ENCODE results near the gene HDAC4.

The HDAC4 gene

GRCh38 chr2:239111401-239112100 is 289.3 kb downstream of the HDAC4 start:
- Mint-ChIP-seq H3K27me3 (no peaks in the 10 kb centered on the region), H3K27ac (no peak overlapping the region), H3K36me3 (peaks cover 29 to 34% of the 10 kb centered on the region in 2 donors), H3K9me3 (no peaks in the 10 kb centered on the region), H3K4me1 (no peaks in the 10 kb centered on the region), H3K4me3 (no peak overlapping the region)
- ATAC-seq (replicated peaks): no peak
- no peak for DNase-seq

GRCh38 chr2:239110595-239111048 is 290.2 kb downstream of the HDAC4 start:
- no peak for DNase-seq
- ATAC-seq (replicated peaks): no peak
- no peaks in the 10 kb centered on the region for H3K9me3 Mint-ChIP-seq
- peaks cover 30 to 31% of the 10 kb centered on the region in 2 donors for H3K36me3 Mint-ChIP-seq
- no peaks in the 10 kb centered on the region for H3K27me3 Mint-ChIP-seq
- no peak overlapping the region for H3K4me3 Mint-ChIP-seq
- no peaks in the 10 kb centered on the region for H3K4me1 Mint-ChIP-seq
- no peak overlapping the region for H3K27ac Mint-ChIP-seq

- no peaks in the 10 kb centered on the region for H3K9me3 Mint-ChIP-seq
- DNase-seq: no peak
- H3K27me3 Mint-ChIP-seq: no peaks in the 10 kb centered on the region
- no peaks in the 10 kb centered on the region for H3K4me1 Mint-ChIP-seq
- H3K36me3 Mint-ChIP-seq: peaks cover 26 to 29% of the 10 kb centered on the region in 2 donors
- no peak overlapping the region for H3K27ac Mint-ChIP-seq
- no peak overlapping the region for H3K4me3 Mint-ChIP-seq
- ATAC-seq (replicated peaks): no peak
These were observed 290.8 kb downstream of the HDAC4 start for GRCh38 chr2:239109928-239110545.

- Mint-ChIP-seq H3K36me3 (peaks cover 31 to 33% of the 10 kb centered on the region in 2 donors), H3K27ac (no peak overlapping the region), H3K4me1 (no peaks in the 10 kb centered on the region), H3K4me3 (no peak overlapping the region), H3K9me3 (no peaks in the 10 kb centered on the region), H3K27me3 (no peaks in the 10 kb centered on the region)
- no peak for ATAC-seq (replicated peaks)
- no peak for DNase-seq
These were observed 291.5 kb downstream of the HDAC4 start for GRCh38 chr2:239109041-239109927.

- DNase-seq: no peak
- peaks cover 33 to 35% of the 10 kb centered on the region in 2 donors for H3K36me3 Mint-ChIP-seq
- no peaks in the 10 kb centered on the region for H3K4me1 Mint-ChIP-seq
These were observed 292.4 kb downstream of the HDAC4 start for GRCh38 chr2:239108459-239108858.

GRCh38 chr2:239107936-239108335 is 292.9 kb downstream of the HDAC4 start:
- peaks cover 33 to 35% of the 10 kb centered on the region in 2 donors for H3K36me3 Mint-ChIP-seq
- no peaks in the 10 kb centered on the region for H3K27me3 Mint-ChIP-seq
- H3K4me3 Mint-ChIP-seq: no peak overlapping the region
- H3K27ac Mint-ChIP-seq: no peak overlapping the region
- DNase-seq (no peak), ATAC-seq (replicated peaks) (no peak)
- H3K4me1 Mint-ChIP-seq: no peaks in the 10 kb centered on the region
- no peaks in the 10 kb centered on the region for H3K9me3 Mint-ChIP-seq

More at GRCh38 chr2:239108459-239108858, 292.4 kb downstream of the HDAC4 start:
- Mint-ChIP-seq H3K9me3 (no peaks in the 10 kb centered on the region), H3K27ac (no peak overlapping the region), H3K4me3 (no peak overlapping the region), H3K27me3 (no peaks in the 10 kb centered on the region)
- ATAC-seq (replicated peaks): no peak

GRCh38 chr2:239106966-239107365 is 293.9 kb downstream of the HDAC4 start:
- H3K27me3 Mint-ChIP-seq: no peaks in the 10 kb centered on the region
- H3K9me3 Mint-ChIP-seq: no peaks in the 10 kb centered on the region
- no peak overlapping the region for H3K4me3 Mint-ChIP-seq
- DNase-seq (no peak), ATAC-seq (replicated peaks) (no peak)
- H3K4me1 Mint-ChIP-seq: no peaks in the 10 kb centered on the region
- no peak overlapping the region for H3K27ac Mint-ChIP-seq
- peaks cover 38 to 39% of the 10 kb centered on the region in 2 donors for H3K36me3 Mint-ChIP-seq

- no peaks in the 10 kb centered on the region for H3K27me3 Mint-ChIP-seq
- no peaks in the 10 kb centered on the region for H3K4me1 Mint-ChIP-seq
- H3K9me3 Mint-ChIP-seq: no peaks in the 10 kb centered on the region
- ATAC-seq (replicated peaks) (no peak), DNase-seq (no peak)
- H3K4me3 Mint-ChIP-seq: no peak overlapping the region
- H3K27ac Mint-ChIP-seq: no peak overlapping the region
- H3K36me3 Mint-ChIP-seq: peaks cover 36 to 38% of the 10 kb centered on the region in 2 donors
These were observed 294.4 kb downstream of the HDAC4 start for GRCh38 chr2:239106314-239106908.

GRCh38 chr2:239105234-239105633 is 295.6 kb downstream of the HDAC4 start:
- no peaks in the 10 kb centered on the region for H3K27me3 Mint-ChIP-seq
- DNase-seq (no peak), ATAC-seq (replicated peaks) (no peak)
- no peaks in the 10 kb centered on the region for H3K9me3 Mint-ChIP-seq
- H3K4me1 Mint-ChIP-seq: no peaks in the 10 kb centered on the region
- H3K36me3 Mint-ChIP-seq: peaks cover 36 to 46% of the 10 kb centered on the region in 2 donors
- H3K27ac Mint-ChIP-seq: no peak overlapping the region
- H3K4me3 Mint-ChIP-seq: no peak overlapping the region

GRCh38 chr2:239104800-239105199 is 296.0 kb downstream of the HDAC4 start:
- no peak for DNase-seq
- Mint-ChIP-seq H3K27ac (no peak overlapping the region), H3K4me3 (no peak overlapping the region), H3K9me3 (no peaks in the 10 kb centered on the region), H3K36me3 (peaks cover 39 to 48% of the 10 kb centered on the region in 2 donors), H3K27me3 (no peaks in the 10 kb centered on the region), H3K4me1 (no peaks in the 10 kb centered on the region)
- no peak for ATAC-seq (replicated peaks)

- H3K4me3 Mint-ChIP-seq: no peak overlapping the region
- no peaks in the 10 kb centered on the region for H3K4me1 Mint-ChIP-seq
- peaks cover 35 to 47% of the 10 kb centered on the region in 2 donors for H3K36me3 Mint-ChIP-seq
- no peak overlapping the region for H3K27ac Mint-ChIP-seq
- no peaks in the 10 kb centered on the region for H3K27me3 Mint-ChIP-seq
- no peaks in the 10 kb centered on the region for H3K9me3 Mint-ChIP-seq
- DNase-seq (no peak), ATAC-seq (replicated peaks) (no peak)
These were observed 297.4 kb downstream of the HDAC4 start for GRCh38 chr2:239103125-239104098.

- H3K9me3 Mint-ChIP-seq: no peaks in the 10 kb centered on the region
- no peaks in the 10 kb centered on the region for H3K27me3 Mint-ChIP-seq
- ATAC-seq (replicated peaks): no peak
These were observed 298.6 kb downstream of the HDAC4 start for GRCh38 chr2:239102266-239102665.

GRCh38 chr2:239101807-239102206 is 299.0 kb downstream of the HDAC4 start:
- Mint-ChIP-seq H3K27ac (no peak overlapping the region), H3K4me1 (no peaks in the 10 kb centered on the region), H3K9me3 (no peaks in the 10 kb centered on the region), H3K27me3 (no peaks in the 10 kb centered on the region), H3K36me3 (peaks cover 39 to 53% of the 10 kb centered on the region in 2 donors), H3K4me3 (no peak overlapping the region)
- ATAC-seq (replicated peaks) (no peak), DNase-seq (no peak)

More at GRCh38 chr2:239102266-239102665, 298.6 kb downstream of the HDAC4 start:
- no peak for DNase-seq
- no peak overlapping the region for H3K4me3 Mint-ChIP-seq
- H3K27ac Mint-ChIP-seq: no peak overlapping the region
- H3K4me1 Mint-ChIP-seq: no peaks in the 10 kb centered on the region
- H3K36me3 Mint-ChIP-seq: peaks cover 37 to 52% of the 10 kb centered on the region in 2 donors

All from stimulated activated naive B cell treated with anti-CD40 and anti-IgM and Interleukin-4, amounts not matched to agents 10 μg/mL and 1 μg/mL and 100 μg/mL, for 72 hours (primary cell).